ENCODE data around the gene RHOU.

DNA sequence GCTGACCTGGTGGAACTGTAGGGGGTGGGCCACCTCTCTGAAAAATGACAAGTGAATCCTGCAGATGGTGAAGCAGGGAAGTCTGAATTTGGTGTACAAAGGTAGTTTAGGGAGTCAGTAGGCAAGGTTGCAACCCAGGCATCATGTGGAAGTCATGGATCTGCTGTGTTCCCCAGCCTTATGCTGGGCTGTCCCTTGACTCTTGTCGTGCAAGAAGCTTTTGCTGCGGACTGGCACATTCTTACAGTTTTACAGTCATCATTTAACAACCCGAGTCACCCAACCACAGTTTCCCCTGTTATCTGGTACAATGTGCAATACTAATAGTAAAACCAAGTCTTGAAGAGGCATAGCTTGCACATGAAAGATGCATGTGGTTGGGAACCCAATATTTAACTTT, 13.2 kb downstream of the RHOU start:
- TF ChIP-seq, protein P1, sequence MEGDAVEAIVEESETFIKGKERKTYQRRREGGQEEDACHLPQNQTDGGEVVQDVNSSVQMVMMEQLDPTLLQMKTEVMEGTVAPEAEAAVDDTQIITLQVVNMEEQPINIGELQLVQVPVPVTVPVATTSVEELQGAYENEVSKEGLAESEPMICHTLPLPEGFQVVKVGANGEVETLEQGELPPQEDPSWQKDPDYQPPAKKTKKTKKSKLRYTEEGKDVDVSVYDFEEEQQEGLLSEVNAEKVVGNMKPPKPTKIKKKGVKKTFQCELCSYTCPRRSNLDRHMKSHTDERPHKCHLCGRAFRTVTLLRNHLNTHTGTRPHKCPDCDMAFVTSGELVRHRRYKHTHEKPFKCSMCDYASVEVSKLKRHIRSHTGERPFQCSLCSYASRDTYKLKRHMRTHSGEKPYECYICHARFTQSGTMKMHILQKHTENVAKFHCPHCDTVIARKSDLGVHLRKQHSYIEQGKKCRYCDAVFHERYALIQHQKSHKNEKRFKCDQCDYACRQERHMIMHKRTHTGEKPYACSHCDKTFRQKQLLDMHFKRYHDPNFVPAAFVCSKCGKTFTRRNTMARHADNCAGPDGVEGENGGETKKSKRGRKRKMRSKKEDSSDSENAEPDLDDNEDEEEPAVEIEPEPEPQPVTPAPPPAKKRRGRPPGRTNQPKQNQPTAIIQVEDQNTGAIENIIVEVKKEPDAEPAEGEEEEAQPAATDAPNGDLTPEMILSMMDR (IDR thresholded peaks at IDR 0.05): no peak
- TF ChIP-seq POLR2A (IDR thresholded peaks at IDR 0.05): no peak
